ENCODE data around the gene AGAP9.

- TF ChIP-seq POLR2A (IDR thresholded peaks at IDR 0.05) (no peak), CTCF (IDR thresholded peaks at IDR 0.05) (no peak)
Measured at GRCh38 chr10:47457528-47457820, 66.0 kb downstream of the AGAP9 start.

Measured in heart left ventricle (tissue), 13 donors.